SU-DHL-6 (cell line): ENCODE data around the gene BOLA1.
"Not testable (repeated sequence)": the region's sequence is repeated elsewhere in the genome, so short reads cannot be mapped to it uniquely, and the experiment has no call there.

Experiments
- H2AFZ ChIP-seq: fragments of 200-600 bp; sonication (generic); 2 replicates; pipeline ENCODE4 v1.6.1; 2014; ENCODE audit warnings: low read depth, mild to moderate bottlenecking, moderate library complexity, mixed read lengths, antibody characterized with exemption, low read length; ENCODE audit not compliant: severe bottlenecking
- H3F3A ChIP-seq: fragments of 200-600 bp; shearing (Covaris generic); 2 replicates; pipeline ENCODE4 v1.6.0; 2016; ENCODE audit warnings: antibody characterized with exemption, mild to moderate bottlenecking; ENCODE audit not compliant: insufficient read depth
- H3K27ac ChIP-seq: fragments of 200-600 bp; sonication (generic); 2 replicates; pipeline ENCODE4 v1.5.1; 2016; ENCODE audit warnings: low read depth, mild to moderate bottlenecking, low read length, moderate library complexity, mixed read lengths
- H3K27me3 ChIP-seq: fragments of 200-600 bp; sonication (generic), shearing (Covaris generic); 2 replicates; pipeline ENCODE4 v1.6.0; 2014; ENCODE audit warnings: mild to moderate bottlenecking, low read length
- H3K36me3 ChIP-seq: fragments of 200-600 bp; sonication (generic); 2 replicates; pipeline ENCODE4 v1.6.1; 2014; ENCODE audit warnings: mild to moderate bottlenecking, low read length, mixed read lengths
- H3K4me2 ChIP-seq: fragments of 300-600, 200-600 bp; shearing (Covaris generic), sonication (generic); 2 replicates; pipeline ENCODE4 v1.6.0; 2014; ENCODE audit warnings: low read length, low read depth, mild to moderate bottlenecking; ENCODE audit not compliant: poor library complexity, severe bottlenecking
- H3K4me3 ChIP-seq: fragments of 200-600 bp; sonication (generic); 2 replicates; pipeline ENCODE4 v1.5.1; 2014; ENCODE audit warnings: antibody characterized with exemption, low read length, mild to moderate bottlenecking, mixed read lengths; ENCODE audit not compliant: insufficient read depth, poor library complexity, severe bottlenecking
- H3K79me2 ChIP-seq: fragments of 200-600 bp; sonication (generic); 2 replicates; pipeline ENCODE4 v1.6.1; 2014; ENCODE audit warnings: mild to moderate bottlenecking, low read length, moderate library complexity; ENCODE audit not compliant: insufficient read depth
- H3K9ac ChIP-seq: fragments of 200-600 bp; sonication (generic); 2 replicates; pipeline ENCODE4 v1.7.0; 2014; ENCODE audit warnings: mild to moderate bottlenecking, low read length
- H3K9me2 ChIP-seq: fragments of 200-600 bp; sonication (generic); replicated peaks from 2 replicates; pipeline ENCODE4 v1.6.1; 2014; ENCODE audit warnings: low read length; ENCODE audit not compliant: insufficient read depth
- H3K9me3 ChIP-seq: fragments of 200-600 bp; sonication (generic); 2 replicates; pipeline ENCODE4 v1.6.1; 2014; ENCODE audit warnings: low read length, mixed read lengths; ENCODE audit not compliant: insufficient read depth
- H4K20me1 ChIP-seq: fragments of 200-600 bp; sonication (generic); 2 replicates; pipeline ENCODE4 v1.6.1; 2014; ENCODE audit warnings: low read depth, mild to moderate bottlenecking, antibody characterized with exemption, low read length, moderate library complexity, mixed read lengths
- EZH2phosphoT487 ChIP-seq: fragments of 200-600 bp; sonication (generic), shearing (Covaris generic); conservative IDR thresholded peaks from 2 replicates; pipeline ENCODE4 v1.6.1; 2018; ENCODE audit warnings: mild to moderate bottlenecking, antibody characterized with exemption, low read length, moderate library complexity, mixed read lengths
- TF ChIP-seq, protein P1 (sequence below): fragments of 200-600 bp; sonication (generic); IDR thresholded peaks from one replicate; pipeline ENCODE4 v1.5.1; 2017; ENCODE audit warnings: antibody characterized with exemption, mild to moderate bottlenecking, low read length, moderate library complexity; ENCODE audit not compliant: insufficient read depth, poor library complexity, severe bottlenecking

The BOLA1 gene

DNA sequence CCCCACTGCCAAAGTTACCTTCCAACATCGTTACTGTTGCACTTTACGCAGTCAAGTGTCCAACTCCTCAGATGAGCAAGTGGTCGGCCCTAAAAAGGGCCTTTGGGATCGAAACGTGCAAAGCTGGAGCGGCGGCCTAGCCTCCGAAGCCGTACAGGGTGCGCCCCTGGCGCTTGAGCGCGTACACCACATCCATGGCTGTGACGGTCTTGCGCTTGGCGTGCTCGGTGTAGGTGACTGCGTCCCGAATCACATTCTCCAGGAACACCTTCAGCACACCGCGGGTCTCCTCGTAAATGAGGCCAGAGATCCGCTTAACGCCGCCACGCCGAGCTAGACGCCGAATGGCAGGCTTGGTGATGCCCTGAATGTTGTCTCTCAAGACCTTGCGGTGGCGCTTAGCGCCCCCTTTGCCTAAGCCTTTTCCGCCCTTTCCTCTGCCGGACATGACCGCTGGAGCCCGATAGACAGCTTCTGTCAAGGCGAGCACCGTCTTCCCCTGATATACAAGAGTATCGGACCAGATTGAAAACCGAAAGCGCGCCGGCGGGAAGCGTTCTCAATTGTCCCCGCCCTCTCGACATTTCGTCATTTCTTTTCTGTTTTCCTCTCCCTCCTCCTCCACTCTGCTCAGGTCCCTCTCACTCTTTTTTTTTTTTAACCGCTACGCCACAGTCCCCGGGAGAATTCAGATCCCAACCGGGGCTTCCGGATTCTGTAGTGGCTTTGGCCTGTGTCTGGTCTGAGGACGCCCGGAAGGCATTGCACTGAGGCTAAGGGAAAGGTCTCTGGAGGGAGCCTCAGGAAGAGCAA, 38.5 kb upstream of the BOLA1 start:
- H3K27me3 ChIP-seq, H3F3A ChIP-seq, H3K36me3 ChIP-seq, H3K79me2 ChIP-seq, H2AFZ ChIP-seq, H4K20me1 ChIP-seq, H3K9me3 ChIP-seq, H3K9ac ChIP-seq, H3K4me2 ChIP-seq, H3K9me2 ChIP-seq, H3K4me3 ChIP-seq, H3K27ac ChIP-seq: not testable (repeated sequence)

DNA sequence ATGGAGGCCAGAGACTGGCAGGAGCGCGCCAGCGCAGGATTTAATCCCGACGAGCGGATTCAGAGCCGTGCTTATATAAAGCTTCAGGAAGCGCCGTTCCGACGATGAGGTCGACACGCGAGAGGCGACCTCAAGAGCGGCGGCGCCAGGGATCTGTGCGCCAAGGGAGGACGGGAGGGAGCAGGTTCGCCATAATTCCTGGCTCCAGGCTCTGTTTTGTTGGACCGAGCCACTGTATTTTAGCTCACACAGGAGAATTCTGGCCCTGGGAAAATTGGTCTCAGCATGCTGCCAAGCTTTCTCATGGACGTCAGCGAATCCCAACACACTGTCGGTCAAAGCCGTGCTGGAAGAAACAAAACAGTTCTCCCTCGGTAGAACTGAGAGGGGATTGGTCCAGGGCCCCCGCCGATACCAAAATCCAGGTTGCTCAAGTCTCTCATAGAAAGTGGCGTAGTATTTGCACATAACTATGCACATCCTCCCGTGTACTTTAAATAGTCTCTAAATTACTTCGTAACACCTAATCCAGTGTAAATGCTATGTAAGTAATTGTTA, 37.8 kb upstream of the BOLA1 start:
- H3K4me3 ChIP-seq = not testable (repeated sequence)

DNA sequence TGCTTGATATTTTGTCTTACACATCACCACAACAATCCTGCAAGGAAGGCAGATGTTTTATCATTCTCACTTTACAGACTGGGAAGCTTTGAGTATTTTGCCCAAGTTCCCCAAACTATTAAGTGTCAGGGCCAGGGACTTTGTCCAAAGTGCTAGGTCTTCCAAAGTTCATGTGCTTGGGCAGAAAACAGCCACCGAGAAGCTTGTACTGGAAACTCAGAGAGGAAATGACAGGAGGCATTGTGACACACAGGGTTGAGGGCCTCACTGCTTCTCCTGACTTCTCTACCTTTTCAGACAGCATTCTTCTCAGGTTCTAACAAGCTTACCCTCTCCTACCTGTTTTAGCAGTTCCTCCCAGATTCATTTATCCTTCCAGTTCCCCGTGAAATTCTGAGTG, 32.5 kb upstream of the BOLA1 start:
- H4K20me1 ChIP-seq, H3K27ac ChIP-seq, H3K4me3 ChIP-seq, H3K9ac ChIP-seq, H3K9me2 ChIP-seq, H3K27me3 ChIP-seq, H3K4me2 ChIP-seq, H3K36me3 ChIP-seq, H3K79me2 ChIP-seq, H2AFZ ChIP-seq, H3F3A ChIP-seq, H3K9me3 ChIP-seq: not testable (repeated sequence)

More for the DNA sequence above, 37.8 kb upstream of the BOLA1 start:
- not testable (repeated sequence) for H3K4me2 ChIP-seq, H3K79me2 ChIP-seq, H2AFZ ChIP-seq, H3K9ac ChIP-seq, H3K9me3 ChIP-seq, H4K20me1 ChIP-seq, H3F3A ChIP-seq, H3K27ac ChIP-seq, H3K36me3 ChIP-seq, H3K27me3 ChIP-seq, H3K9me2 ChIP-seq

DNA sequence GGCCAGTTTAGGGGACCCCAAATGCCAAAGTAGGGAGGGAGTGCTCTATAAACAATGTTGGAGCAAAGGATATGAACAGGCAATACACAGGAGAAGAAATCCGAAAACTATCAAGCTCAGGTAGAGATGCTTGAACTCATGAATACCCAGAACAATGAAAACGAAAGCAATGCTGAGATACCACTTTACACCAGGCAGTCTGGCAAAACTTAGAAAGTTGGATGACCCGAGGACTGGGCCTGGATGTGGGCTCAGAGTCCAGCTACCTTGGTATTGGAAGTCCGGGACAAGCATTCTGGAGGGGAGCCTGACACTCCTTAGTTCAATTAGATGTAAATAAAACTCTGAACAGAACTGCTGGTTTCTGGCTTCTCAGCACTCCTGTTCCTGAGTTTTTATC, 26.3 kb upstream of the BOLA1 start:
- not testable (repeated sequence) for H3K36me3 ChIP-seq, H3K27ac ChIP-seq, H3F3A ChIP-seq, H3K79me2 ChIP-seq, H3K4me2 ChIP-seq, H3K9me2 ChIP-seq, H4K20me1 ChIP-seq, H3K27me3 ChIP-seq, H3K9ac ChIP-seq, H3K4me3 ChIP-seq, H3K9me3 ChIP-seq, H2AFZ ChIP-seq

DNA sequence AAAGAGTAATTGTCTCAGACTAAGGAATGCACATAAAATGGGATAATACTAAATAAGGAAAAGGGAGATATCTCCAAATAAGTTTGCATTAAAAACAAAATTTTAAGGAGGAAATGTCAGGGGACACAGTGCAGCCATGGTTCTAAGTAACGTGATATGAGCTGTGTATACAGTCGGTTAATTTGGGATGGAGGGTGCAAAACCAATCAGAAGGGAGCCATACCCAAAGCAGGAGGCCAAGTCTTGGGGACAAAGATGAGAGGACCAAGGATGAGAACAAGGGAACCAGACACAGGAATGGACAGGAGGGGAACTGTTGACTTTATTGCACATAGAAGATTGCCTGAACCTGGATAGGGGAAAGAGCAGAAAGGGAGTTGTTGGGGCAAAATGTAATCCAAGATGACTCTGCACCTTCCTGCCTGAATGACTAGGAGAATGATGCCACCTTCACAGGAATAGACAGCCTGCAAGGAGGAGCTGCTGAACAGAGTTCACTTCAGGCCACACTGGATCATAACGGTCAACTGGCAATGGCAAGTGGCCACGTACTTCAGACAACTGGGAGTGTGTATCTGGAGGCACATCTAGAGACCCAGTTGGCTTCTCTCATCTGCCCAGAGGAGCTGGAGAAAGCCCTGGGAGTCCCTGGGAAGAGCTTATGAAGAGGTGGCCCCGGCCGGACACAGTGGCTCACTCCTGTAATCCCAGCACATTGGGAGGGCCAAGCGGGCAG, 22.0 kb upstream of the BOLA1 start:
- H3K4me3 ChIP-seq = no peak overlapping the region
- TF ChIP-seq, protein P1, sequence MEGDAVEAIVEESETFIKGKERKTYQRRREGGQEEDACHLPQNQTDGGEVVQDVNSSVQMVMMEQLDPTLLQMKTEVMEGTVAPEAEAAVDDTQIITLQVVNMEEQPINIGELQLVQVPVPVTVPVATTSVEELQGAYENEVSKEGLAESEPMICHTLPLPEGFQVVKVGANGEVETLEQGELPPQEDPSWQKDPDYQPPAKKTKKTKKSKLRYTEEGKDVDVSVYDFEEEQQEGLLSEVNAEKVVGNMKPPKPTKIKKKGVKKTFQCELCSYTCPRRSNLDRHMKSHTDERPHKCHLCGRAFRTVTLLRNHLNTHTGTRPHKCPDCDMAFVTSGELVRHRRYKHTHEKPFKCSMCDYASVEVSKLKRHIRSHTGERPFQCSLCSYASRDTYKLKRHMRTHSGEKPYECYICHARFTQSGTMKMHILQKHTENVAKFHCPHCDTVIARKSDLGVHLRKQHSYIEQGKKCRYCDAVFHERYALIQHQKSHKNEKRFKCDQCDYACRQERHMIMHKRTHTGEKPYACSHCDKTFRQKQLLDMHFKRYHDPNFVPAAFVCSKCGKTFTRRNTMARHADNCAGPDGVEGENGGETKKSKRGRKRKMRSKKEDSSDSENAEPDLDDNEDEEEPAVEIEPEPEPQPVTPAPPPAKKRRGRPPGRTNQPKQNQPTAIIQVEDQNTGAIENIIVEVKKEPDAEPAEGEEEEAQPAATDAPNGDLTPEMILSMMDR = no peak
- TF ChIP-seq EZH2phosphoT487 = no peak
- H3K9ac ChIP-seq = no peak overlapping the region
- H3K9me2 ChIP-seq = no peaks in the 10 kb centered on the region
- H3F3A ChIP-seq = no peaks in the 10 kb centered on the region
- no peaks in the 10 kb centered on the region for H3K79me2 ChIP-seq
- H4K20me1 ChIP-seq = no peaks in the 10 kb centered on the region
- no peaks in the 10 kb centered on the region for H3K36me3 ChIP-seq
- H3K27me3 ChIP-seq = no peaks in the 10 kb centered on the region
- H3K27ac ChIP-seq = no peak overlapping the region
- no peaks in the 10 kb centered on the region for H3K9me3 ChIP-seq
- no peak overlapping the region for H2AFZ ChIP-seq
- no peak overlapping the region for H3K4me2 ChIP-seq
